ENCODE data around the gene NSRP1. TPM values are rescaled to one million over a fixed set of nuclear protein-coding genes. Genes with fewer than 3 reads are reported as not detected.

The NSRP1 gene
- total and polyA plus RNA-seq, 2 donors (not counting 3 experiments of a cell fraction or from before 2014, with no cell fraction given), result 11.2 to 29.1 TPM

DNA sequence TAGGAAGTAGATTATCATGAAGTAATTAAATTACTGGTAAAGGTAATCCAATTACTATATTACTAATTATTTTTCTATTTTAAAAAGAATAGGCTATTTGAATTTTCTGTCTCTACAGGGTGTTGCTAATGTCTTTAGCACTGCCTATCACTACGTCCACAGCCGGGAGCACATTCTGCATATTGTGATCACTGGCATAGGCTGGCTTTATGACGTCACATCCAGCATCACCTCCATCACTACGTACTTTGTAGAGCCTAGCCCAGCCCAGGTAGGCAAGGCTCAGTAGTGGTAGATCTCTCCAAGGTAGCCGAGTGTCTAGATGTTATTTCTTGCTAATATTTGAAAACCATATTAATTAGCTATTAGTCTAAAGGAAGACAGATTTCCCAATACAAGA, 33.8 kb upstream of the NSRP1 start:
- CTCF ChIA-PET, result interaction anchor here (3.5 kb wide), 1 partner anchor 10 kb away, joined by 39 read pairs; no protein-coding TSS in a partner anchor
- no peak overlapping the region for H2AFZ ChIP-seq (ENCODE audit: low read depth, low read length)
- intact Hi-C loops (cut with micrococcal nuclease), result no loop called here

More for the DNA sequence above, 33.8 kb upstream of the NSRP1 start:
- DNase-seq (ENCODE audit: low read depth, low spot score), result no peak
- Histone ChIP-seq H3K27ac (ENCODE audit: insufficient read depth, low read depth, low read length) (no peak overlapping the region), H4K20me1 (replicated peaks; ENCODE audit: control insufficient read depth, extremely low read depth, insufficient read depth, low read length) (no peaks in the 10 kb centered on the region), H3K36me3 (ENCODE audit: control insufficient read depth in 2 of 2, extremely low read depth in 1 of 2, insufficient read depth in 2 of 2, low read length in 2 of 2) (no peaks in the 10 kb centered on the region), H3K79me2 (ENCODE audit: control insufficient read depth, insufficient read depth, low read length) (no peaks in the 10 kb centered on the region), H3K9me3 (replicated peaks; ENCODE audit: control insufficient read depth, insufficient read depth, low read length) (no peaks in the 10 kb centered on the region), H3K4me3 (replicated peaks in 1 of 3; ENCODE audit: insufficient read depth in 1 of 3, low read depth in 1 of 3, low read length in 3 of 3) (no peak overlapping the region), H3K4me1 (ENCODE audit: control insufficient read depth, extremely low read depth, insufficient read depth, low read length) (no peaks in the 10 kb centered on the region), H3K9me1 (replicated peaks; ENCODE audit: control insufficient read depth, extremely low read depth, insufficient read depth, low read length) (no peaks in the 10 kb centered on the region), H3K4me2 (ENCODE audit: insufficient read depth, low read length) (no peak overlapping the region), H3K9ac (replicated peaks; ENCODE audit: extremely low read depth, insufficient read depth, low read length) (no peak overlapping the region), H3K27me3 (ENCODE audit: control insufficient read depth in 2 of 2, insufficient read depth in 2 of 2, low read length in 2 of 2) (peaks cover 19 to 26% of the 10 kb centered on the region in 2 experiments)
- TF ChIP-seq JUN (IDR thresholded peaks at IDR 0.05; ENCODE audit: borderline replicate concordance, insufficient read depth, insufficient read length, low read depth) (no peak), EZH2 (IDR thresholded peaks at IDR 0.05; ENCODE audit: borderline replicate concordance, low read depth, low read length, severe bottlenecking) (no peak), POLR2AphosphoS5 (IDR thresholded peaks at IDR 0.05; ENCODE audit: insufficient read depth, low read depth, low read length) (no peak), MYC (IDR thresholded peaks at IDR 0.05; ENCODE audit: low read depth, low read length) (no peak), POLR2A (IDR thresholded peaks at IDR 0.05; ENCODE audit: low read depth, low read length) (no peak)
- TF ChIP-seq, protein P1, sequence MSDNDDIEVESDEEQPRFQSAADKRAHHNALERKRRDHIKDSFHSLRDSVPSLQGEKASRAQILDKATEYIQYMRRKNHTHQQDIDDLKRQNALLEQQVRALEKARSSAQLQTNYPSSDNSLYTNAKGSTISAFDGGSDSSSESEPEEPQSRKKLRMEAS (IDR thresholded peaks at IDR 0.05; ENCODE audit: insufficient read depth, insufficient read length), result no peak
- TF ChIP-seq, protein P2, sequence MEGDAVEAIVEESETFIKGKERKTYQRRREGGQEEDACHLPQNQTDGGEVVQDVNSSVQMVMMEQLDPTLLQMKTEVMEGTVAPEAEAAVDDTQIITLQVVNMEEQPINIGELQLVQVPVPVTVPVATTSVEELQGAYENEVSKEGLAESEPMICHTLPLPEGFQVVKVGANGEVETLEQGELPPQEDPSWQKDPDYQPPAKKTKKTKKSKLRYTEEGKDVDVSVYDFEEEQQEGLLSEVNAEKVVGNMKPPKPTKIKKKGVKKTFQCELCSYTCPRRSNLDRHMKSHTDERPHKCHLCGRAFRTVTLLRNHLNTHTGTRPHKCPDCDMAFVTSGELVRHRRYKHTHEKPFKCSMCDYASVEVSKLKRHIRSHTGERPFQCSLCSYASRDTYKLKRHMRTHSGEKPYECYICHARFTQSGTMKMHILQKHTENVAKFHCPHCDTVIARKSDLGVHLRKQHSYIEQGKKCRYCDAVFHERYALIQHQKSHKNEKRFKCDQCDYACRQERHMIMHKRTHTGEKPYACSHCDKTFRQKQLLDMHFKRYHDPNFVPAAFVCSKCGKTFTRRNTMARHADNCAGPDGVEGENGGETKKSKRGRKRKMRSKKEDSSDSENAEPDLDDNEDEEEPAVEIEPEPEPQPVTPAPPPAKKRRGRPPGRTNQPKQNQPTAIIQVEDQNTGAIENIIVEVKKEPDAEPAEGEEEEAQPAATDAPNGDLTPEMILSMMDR (IDR thresholded peaks at IDR 0.05; ENCODE audit: extremely low read depth in 1 of 2, insufficient read depth in 1 of 2, low read depth in 1 of 2, low read length in 2 of 2), result no peak
- FAIRE-seq, result no peak
- BruUV-seq (replicated peaks), result no TSS peak
- POLR2A ChIA-PET, result no interaction called here
- dilution Hi-C loops (cut with MboI; ENCODE audit: extremely low pct_ligation_motif_present, low sequenced_read_pairs), result no loop called here

All from endothelial cell of umbilical vein (primary cell).